GM18520 (cell line): Measurements from ENCODE around the gene TDRKH.
"Not testable (repeated sequence)": the region's sequence is repeated elsewhere in the genome, so short reads cannot be mapped to it uniquely, and the experiment has no call there.

Experiments used
- ATAC-seq: cut with Tn5 transposase; IDR thresholded peaks from one replicate; pipeline ENCODE4 v1.9.1; 2021; ENCODE audit not compliant: unreplicated experiment

TDRKH gene

DNA sequence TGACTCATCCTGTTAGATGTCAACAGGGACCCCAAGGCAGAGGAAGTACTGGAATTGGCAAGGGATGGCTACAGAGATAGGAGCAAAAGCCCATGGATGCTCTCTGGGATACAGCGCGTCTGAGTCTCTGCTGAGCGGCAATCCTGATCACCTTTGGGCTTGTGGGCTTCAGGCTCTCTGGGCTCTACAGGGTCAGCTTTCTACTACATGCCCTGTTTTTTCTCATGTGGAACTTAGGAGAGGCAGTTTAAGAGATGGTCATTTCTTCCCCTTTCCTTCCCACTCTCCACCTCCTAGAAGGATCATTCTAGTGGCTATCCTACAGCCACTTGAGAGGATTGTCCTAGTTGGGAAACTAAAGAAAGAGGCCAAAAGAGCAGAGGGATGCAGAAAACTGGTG is 13.6 kb upstream of the TDRKH start:
- no peak for ATAC-seq

DNA sequence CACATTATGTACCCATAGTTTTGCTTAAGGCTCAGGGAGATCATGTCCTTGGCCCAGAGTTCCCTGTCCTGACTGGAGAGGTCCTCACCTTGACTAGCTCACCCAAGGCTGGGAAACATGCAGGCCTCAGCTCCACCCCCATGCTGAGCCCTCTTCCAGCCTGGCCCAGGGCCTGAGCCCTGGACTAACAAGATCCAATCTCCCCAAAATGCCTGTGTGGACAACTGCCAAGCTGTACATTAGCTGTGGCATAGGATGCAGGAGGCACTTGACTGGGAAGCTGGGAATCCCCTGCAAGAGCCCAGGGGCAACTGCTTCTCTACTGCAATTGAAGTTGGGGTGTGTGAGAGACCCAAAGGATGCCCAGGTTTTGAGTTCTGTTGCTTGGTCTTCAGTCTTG is 12.9 kb upstream of the TDRKH start:
- no peak for ATAC-seq

DNA sequence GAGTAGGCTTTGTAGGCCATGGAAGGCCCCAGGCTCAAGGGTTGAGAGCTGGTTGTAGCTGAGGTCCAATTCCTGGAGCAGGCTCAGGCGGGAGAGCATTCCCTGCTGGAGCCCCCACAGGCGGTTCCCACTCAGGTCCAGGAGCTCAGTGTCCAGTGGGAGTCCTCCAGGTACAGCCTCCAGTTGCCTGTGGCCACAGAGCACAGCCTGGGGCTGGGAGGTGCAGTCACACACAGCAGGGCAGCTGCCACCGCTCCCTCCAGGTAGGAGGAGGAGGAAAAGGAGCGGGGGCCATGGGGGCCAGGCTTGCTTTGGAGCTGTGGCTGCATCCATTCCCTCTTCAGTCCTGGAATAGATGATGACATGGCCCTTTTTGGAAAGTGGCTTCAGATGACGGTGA is 12.1 kb upstream of the TDRKH start:
- ATAC-seq = no peak

DNA sequence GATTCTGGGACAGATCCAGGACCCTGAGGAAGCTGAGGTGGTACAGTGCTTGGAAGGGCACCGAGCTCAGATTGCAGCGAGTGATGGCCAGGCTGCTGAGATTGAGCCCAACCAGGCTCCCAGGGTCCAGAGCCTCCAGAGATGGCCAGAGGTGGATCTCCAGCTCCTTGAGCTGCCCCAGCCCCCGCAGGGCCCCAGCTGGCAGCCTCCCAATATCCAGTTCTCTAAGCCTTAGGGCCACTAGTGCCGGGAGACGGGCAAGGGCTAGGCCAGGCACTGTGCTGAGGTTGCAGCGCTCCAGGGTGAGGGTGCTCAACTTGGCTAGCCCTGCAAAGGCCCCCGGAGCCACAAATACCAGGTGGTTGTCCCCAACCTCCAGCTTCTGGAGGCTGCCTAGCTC is 11.5 kb upstream of the TDRKH start:
- ATAC-seq = no peak

DNA sequence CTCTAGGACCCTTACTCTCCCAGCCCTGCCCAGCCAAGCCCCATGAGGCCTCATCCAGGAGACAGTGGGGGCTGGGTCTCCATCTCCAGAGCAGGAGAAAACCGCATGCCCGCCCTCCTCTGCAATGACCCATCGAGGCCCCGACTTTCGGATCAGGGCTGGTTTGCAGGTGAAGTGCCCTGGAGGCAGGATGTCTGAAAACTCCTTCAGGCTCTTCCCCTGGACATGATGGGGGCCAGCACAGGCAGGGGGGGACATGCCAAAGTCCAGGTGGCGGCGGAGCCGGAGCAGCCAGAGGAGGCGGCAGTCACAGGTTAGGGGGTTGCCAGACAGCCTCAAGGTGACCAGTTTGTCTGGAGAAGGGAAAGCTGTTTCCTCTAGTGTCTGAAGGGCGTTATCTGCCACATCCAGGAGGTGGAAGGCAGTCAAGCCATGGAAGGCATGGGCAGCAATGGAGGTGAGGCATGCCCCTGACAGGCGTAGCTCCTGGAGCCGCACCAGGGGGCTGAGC is 11.1 kb upstream of the TDRKH start:
- ATAC-seq = no peak

DNA sequence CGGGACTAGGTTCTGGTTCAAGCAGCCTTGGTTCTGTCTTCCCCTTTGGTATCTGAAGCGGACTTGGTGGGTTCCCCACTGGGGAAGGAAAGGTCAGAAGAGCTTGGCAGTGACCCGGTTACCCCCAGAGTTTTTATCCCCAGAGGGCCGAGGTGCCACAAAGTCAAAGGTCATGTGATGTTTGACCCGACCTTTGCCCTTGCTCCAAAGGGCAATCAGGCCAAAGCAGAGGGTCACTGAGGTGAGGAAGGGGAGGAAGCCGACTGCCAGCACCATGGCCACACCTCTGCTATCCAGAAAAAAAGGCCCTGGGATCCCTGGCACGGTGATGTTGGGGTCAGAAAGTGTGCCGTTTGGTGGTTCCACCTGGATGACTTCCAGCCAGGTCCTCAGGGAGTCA is 10.5 kb upstream of the TDRKH start:
- no peak for ATAC-seq

DNA sequence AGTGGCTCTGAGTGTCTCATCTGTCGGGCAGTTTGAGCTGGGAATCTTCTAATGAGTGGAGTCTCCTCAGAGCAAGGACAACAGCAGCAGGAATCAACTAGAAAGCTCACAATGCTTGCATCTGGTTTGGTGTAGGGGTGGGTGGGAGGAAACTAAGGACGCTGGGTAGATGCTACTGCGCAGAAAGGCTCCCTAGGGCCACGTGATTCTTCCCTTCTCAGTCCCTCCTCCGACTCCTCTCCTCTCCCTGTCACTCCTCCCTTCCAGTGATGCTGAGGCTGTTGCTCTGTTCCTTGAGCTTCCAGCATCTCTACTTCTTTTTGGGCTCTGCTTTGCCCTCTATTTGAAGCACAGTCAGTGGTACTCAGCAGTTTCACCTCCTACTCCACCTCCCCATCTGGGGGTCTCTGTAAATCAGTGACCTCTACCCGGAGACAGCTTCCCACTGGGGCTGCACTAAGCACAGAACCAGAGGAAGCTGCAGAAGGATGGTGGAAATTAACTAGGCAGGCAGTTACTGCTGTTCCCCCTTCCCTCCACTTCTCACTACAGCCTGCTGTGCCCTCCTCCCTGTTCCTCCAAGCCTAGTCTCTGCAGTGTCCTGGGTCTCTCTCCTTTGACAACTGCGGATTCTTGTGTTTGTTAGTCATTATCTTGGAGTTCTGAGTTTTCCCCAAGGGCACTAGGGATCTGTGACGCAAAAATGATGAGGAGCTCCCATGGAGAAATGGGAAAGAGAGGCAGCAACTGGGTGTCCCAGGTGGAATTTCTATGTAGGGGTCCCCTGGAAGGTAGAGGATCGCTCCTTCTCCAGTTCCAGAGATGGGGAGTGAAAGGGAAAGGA is 9.1 kb upstream of the TDRKH start:
- no peak for ATAC-seq

DNA sequence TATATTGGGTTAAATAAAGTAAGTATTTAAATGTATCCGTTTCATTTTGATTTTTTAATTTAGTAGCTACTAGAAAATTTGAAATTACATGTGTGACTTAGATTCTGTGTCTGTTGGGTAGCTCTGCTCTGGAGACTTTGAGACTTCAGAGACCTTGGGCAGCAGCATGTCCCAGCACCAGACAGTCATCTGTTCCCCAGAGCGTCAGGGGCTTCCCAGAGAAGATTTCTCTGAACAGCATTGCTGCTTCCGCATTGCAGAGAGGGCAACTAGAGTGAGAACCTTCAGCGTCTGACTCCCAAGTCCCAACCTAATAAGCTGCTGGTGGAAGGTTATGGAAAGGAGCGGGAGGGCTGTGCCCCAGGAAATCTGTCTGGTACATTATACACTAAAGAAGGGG is 8.3 kb upstream of the TDRKH start:
- ATAC-seq = no peak

DNA sequence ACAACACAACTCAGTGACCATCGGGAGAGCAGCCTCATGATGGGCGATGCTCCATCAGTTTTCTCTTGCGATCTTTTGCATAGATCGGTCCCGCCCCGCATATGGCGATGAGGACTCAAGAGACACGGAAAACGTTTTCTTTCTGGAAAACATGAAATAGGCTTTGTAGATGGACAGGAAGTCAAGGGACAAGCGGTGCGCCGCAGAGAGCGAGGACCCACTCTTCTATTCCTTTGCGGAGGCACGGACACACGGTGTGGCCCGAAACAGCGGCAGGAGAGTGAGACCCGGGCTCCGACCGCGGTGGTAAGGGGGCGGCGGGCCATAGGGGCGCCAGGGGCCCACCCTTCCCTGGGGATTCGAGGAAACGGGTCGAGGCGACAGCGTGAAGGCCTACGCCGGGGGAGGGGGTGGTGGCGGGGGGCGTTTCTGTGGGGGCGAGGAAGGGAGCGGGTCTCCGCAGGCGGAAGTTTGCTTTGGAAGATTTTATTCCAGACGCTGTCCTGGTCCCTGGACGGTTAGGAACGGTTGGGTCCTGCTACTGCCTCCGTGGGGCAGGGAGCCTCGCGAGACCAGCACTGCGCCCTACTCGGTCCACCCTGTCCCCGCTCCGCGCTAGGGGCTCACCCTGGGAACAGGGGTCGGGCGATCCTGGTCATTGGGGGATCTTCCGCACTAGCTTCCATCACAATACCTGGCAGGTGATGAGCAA is 796 bp upstream of the TDRKH start:
- ATAC-seq = no peak

DNA sequence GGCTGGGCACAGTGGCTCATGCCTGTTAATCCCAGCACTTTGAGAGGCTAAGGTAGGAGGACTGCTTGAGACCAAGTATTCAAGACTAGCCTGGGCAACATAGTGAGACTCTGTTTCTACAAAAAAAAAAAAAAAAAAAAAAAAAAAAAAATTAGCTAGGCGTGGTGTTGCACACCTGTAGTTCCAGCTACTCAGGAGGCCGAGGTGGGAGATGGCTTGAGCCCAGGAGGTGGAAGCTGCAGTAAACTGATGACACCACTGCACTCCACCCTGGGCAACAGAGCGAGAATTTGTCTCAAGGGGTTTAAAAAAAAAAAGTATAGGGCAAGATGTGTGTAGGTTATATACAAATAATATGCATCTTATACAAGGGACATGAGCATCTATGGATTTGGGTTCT is 2.6 kb downstream of the TDRKH start:
- no peak for ATAC-seq

DNA sequence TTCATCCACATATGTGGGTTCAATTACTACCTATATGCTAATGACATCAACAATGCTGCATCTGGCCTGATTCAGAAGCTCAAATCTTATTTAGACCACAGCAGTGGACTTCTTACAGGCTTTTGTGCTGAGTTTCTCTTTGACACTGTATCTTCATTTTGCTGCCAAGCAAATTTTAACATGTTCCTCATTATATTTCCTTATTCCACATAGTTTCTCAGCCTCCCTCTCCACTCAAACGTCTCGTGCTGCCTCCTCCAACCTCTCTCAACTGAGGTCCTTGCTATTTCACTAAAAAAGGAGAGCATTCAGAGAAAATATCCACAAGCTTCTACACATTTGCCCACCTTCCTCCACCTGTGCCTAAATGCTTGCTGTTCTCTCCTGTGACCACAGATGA is 6.5 kb downstream of the TDRKH start:
- no peak for ATAC-seq

DNA sequence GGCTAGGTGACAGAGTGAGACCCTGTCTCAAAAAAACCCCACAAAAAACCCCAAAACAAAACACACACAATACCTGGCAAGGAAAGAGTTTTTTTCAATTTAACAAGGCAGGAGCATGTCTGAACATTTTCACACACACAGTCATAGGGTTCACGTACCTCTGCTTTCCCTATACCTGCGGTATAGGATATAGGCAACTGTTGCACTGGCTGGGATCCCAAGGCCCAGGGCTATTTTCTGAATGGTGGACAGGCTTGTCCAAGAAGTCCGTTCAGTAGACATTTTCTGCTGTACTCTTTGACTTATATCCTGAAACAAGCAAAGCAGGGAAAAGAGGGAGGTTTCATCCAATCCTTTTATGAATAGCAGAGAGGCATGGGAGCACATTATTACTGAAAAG is 7.6 kb downstream of the TDRKH start:
- no peak for ATAC-seq

DNA sequence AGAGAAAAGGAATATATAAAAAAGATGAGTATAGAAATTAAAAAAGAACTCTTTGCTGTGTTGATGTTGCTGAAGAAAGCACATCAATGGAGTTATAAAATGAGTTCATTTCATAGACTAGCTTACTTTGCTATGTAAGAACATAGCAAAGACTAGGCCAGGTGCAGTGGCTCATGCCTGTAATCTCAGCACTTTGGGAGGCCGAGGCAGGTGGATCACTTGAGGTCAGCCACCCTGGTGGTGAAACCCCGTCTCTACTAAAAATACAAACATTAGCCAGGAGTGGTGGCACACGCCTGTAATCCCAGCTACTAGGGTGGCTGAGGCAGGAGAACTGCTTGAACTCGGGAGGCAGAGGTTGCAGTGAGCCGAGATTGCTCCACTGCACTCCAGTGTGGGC is 8.3 kb downstream of the TDRKH start:
- not testable (repeated sequence) for ATAC-seq

DNA sequence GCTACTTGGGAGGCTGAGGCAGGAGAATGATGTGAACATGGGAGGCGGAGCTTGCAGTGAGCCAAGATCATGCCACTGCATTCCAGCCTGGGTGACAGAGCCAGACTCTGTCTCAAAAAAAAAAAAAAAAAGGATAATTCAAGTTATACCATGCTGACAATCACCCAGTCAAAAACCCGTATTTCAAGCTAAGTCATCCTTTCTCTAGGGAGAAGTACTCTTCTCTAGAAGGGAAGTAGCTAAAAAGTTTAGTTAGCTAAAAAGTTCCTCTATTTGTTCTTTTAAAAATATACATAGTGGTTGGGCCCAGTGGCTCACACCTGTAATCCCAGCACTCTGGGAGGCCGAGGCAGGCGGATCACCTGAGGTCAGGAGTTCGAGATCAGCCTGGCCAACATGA is 9.6 kb downstream of the TDRKH start:
- not testable (repeated sequence) for ATAC-seq

DNA sequence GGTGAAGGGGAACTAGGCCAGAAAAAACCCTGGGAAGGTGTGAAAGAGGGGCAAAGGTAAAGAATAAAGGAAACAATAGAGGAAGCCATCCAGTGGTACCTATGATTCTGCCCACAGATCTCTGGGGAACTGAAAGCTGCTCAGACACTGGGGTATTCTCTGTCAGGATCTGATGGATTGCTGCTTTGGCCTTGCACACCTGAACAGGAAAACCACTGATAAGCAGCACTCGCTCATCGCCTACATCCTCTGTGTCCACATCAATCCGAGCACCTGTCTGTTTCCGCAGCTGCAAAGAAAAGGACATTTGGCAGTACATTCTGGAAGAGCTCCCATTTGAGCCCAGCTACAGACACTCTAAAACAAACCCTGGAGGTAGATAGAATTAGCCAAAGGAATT is 10.4 kb downstream of the TDRKH start:
- ATAC-seq = no peak

DNA sequence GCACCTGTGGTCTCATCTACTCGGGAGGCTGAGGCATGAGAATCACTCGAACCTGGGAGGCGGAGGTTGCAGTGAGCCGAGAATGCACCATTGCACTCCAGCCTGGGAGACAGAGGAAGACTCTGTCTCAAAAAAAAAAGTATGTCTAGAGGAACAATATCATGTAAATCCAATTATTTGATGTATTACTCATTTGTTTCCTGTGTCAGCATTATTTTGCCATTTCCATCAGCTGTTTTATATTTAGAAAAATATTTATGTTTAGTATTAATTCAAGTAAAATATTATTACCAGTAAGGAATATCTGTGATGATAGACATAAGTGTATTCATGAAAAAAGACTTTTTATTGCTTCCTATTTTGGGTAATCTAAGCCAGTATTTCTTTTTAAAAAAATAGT is 13.0 kb downstream of the TDRKH start:
- ATAC-seq = no peak

DNA sequence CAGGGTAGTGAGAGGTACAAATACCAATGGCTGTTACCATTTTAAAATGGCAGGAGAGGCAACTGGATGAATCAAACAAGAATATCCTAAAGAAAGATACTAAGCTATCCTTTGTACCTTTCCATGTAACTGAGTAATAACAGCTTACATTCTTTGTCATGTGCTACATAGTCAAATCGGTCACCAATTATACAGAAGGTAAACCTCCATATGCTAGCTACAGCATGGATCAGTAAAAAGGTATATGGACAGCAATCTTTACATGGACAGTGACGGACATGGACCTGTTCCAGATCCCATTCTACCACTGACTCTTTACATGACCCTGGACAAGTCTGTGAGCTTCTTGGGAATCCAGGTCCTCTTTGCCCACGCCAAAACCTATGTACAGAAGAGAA is 13.6 kb downstream of the TDRKH start:
- ATAC-seq = no peak

DNA sequence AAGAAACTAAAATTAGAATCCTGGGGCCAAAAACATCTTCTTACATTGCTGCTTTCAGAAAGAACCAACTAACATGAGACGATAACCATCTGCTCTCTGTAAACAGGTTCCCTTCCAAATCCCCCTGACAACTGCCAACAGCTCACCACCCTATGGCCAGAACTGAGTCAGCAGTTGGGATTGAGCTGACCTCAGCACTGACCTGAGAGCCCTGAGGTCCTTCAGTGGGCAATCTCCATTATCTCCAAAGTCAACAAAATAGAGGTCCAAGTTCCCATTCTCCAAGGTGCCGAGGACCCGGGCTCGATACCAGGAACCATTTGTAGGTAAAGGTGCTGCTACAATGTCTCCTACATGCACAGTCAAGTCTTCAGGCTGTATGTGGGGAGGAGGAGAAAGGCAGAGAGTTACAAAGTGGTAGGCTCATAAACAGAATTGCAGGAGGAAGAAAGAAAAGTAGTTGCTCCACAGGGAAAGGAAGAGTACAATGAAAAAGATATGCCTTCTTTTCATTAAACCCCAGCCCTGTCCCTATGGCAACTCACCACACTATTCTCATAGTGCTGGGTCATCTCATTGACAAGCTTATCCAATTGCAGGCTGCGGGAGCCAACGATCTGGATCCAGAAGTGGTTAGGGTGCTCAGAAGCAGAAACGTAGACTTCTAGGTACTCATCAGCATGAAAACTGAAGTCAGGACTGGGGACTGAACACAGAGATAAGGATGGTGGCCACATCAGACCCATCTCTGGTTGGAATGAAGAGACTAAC is 14.2 kb downstream of the TDRKH start:
- ATAC-seq = no peak

DNA sequence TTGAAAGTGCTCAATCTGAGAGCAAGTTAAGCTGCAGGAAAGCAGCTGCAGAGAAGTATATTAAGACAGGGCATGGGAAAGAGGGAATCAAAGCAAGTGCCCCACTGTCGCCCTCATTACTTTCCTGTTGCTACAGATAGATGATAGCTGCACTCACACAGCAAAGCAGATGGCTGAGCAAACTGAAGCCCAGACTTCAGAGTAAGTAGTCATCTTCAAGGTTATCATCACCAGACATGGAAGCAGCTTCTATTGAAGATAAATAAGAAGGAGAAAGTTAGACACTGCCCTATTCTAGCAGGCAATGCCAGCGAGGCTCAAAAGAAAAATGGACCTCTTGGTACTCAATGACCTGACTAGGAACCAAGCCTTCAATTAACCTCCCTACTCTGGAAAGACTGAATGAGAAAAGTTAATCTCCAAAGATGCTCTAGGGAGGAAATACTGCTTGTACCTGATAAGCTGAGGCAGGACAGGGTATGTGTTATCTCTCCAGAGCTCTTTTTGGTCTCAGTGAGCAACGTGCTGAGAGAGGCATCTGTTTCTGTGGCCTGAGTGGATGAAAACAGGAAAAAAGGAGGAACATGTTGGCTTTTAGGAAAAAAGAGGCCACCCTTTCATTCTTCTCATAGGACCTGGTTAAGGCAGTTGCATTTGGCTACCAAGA is 15.9 kb downstream of the TDRKH start:
- ATAC-seq = no peak

DNA sequence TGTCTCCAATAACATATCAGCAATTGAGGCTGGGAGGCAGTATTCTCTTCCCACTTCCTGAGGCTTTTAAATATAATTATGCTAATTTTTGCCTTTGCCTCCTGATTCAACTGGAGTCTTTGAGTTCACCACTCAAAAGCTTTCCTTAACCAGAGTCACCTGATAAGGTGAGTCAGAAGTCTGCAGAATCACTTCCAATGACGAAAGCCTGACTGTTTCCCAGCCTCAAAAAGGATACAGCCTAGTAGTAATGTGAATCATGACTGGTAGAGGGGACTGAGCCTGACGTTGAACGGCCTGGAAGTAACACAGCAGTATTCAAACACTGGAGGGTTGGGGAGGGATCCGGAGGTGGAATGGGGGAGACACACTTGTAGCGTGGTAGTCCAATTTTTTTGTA is 16.6 kb downstream of the TDRKH start:
- ATAC-seq = no peak

DNA sequence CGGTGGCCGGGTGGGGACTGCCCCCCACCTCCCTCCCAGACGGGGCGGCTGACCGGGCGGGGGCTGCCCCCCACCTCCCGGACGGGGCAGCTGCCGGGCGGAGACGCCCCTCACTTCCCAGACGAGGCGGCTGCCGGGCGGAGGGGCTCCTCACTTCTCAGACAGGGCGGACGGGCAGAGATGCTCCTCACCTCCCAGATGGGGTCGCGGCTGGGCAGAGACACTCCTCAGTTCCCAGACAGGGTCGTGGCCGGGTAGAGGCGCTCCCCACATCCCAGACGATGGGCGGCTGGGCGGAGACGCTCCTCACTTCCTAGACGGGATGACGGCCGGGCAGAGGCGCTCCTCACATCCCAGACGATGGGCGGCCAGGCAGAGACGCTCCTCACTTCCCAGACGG is 21.0 kb downstream of the TDRKH start:
- not testable (repeated sequence) for ATAC-seq
